ENCODE measurements around the gene FAM120A. TPM values are rescaled to one million over a fixed set of nuclear protein-coding genes. Genes with fewer than 3 reads are reported as not detected.

Gene FAM120A
- total and polyA plus RNA-seq, 12 donors: 42.6 to 147 (median 96.4) TPM

- TF ChIP-seq CTCF (IDR thresholded peaks at IDR 0.05) (no peak), POLR2A (IDR thresholded peaks at IDR 0.05) (no peak)
- intact Hi-C loops (cut with DNase I): no loop called here
- 87 to 90% (median 88%) methylated on average over 12 to 20 of the region's 20 CpGs for WGBS, 4 donors
- H3K4me3 ChIP-seq: no peak overlapping the region
- H3K27me3 ChIP-seq: no peaks in the 10 kb centered on the region
- H3K27ac ChIP-seq: no peak overlapping the region
- H3K9me3 ChIP-seq (replicated peaks in 1 of 3): no peaks in the 10 kb centered on the region
- peak in 3 of 7 donors; percentile 14 to 49 (median 18) for DNase-seq
- no peaks in the 10 kb centered on the region for H3K36me3 ChIP-seq (replicated peaks in 1 of 2)
- peaks cover 10 to 22% of the 10 kb centered on the region in 2 donors for H3K4me1 ChIP-seq (replicated peaks in 1 of 2)
Measured at GRCh38 chr9:93579711-93580516, 128.4 kb downstream of the FAM120A start.

GRCh38 chr9:93580654-93581380 is 129.3 kb downstream of the FAM120A start:
- no peaks in the 10 kb centered on the region for H3K27me3 ChIP-seq
- intact Hi-C loops (cut with DNase I): no loop called here
- no peak overlapping the region for H3K27ac ChIP-seq
- TF ChIP-seq CTCF (IDR thresholded peaks at IDR 0.05) (no peak), POLR2A (IDR thresholded peaks at IDR 0.05) (no peak)
- peak in 3 of 7 donors; percentile 14 to 51 (median 17) for DNase-seq
- H3K36me3 ChIP-seq (replicated peaks in 1 of 2): no peaks in the 10 kb centered on the region
- peaks cover 10 to 13% of the 10 kb centered on the region in 2 donors for H3K4me1 ChIP-seq (replicated peaks in 1 of 2)
- no peak overlapping the region for H3K4me3 ChIP-seq
- H3K9me3 ChIP-seq (replicated peaks in 1 of 3): no peaks in the 10 kb centered on the region
- 79 to 87% (median 81%) methylated on average over 9 to 10 of the region's 10 CpGs for WGBS, 4 donors

- Histone ChIP-seq H3K4me1 (replicated peaks in 1 of 2) (peaks cover 10 to 13% of the 10 kb centered on the region in 2 donors), H3K9me3 (replicated peaks in 1 of 3) (no peaks in the 10 kb centered on the region), H3K27me3 (no peaks in the 10 kb centered on the region), H3K36me3 (replicated peaks in 1 of 2) (no peaks in the 10 kb centered on the region), H3K4me3 (no peak overlapping the region), H3K27ac (peak overlapping the region in 1 of 5 donors; percentile 34)
- TF ChIP-seq POLR2A (IDR thresholded peaks at IDR 0.05) (no peak), CTCF (IDR thresholded peaks at IDR 0.05) (no peak)
- DNase-seq: peak in 4 of 7 donors; percentile 16 to 61 (median 34)
- intact Hi-C loops (cut with DNase I): no loop called here
- WGBS, 4 donors: 25 to 32% (median 30%) methylated on average over 5 of the region's 5 CpGs; no CpG with 5 or more reads in 1 of the 4 donors
Measured at GRCh38 chr9:93582115-93582514, 130.6 kb downstream of the FAM120A start.

- peaks cover 9 to 12% of the 10 kb centered on the region in 2 donors for H3K4me1 ChIP-seq (replicated peaks in 1 of 2)
- no peaks in the 10 kb centered on the region for H3K27me3 ChIP-seq
- peak in 1 of 7 donors; percentile 36 for DNase-seq
- TF ChIP-seq CTCF (IDR thresholded peaks at IDR 0.05): no peak
- intact Hi-C loops (cut with DNase I): no loop called here
- no peak overlapping the region for H3K4me3 ChIP-seq
- H3K9me3 ChIP-seq (replicated peaks in 1 of 3): no peaks in the 10 kb centered on the region
- peak overlapping the region in 1 of 5 donors; percentile 34 for H3K27ac ChIP-seq
- 73 to 92% (median 86%) methylated on average over 3 of the region's 3 CpGs for WGBS, 4 donors
- no peaks in the 10 kb centered on the region for H3K36me3 ChIP-seq (replicated peaks in 1 of 2)
Measured at GRCh38 chr9:93582550-93582949, 131.1 kb downstream of the FAM120A start.

Data from adrenal gland (tissue), 12 donors.